A673 (cell line): Measurements from ENCODE around the gene FHIP1B. TPM values are rescaled to one million over a fixed set of nuclear protein-coding genes. Genes with fewer than 3 reads are reported as not detected.

ENCODE experiments used
- BruUV-seq: library from RNA; stranded (reverse); fragments of 400-500 nt; replicated peaks from 2 replicates; lab custom pipeline; 2021; lab: Mats Ljungman, UMichigan
- CTCF ChIA-PET: fragments of 300-600 bp; sonication (Branson Sonifier 250); formaldehyde crosslinking; loops from one replicate; lab custom pipeline; 2022; ENCODE audit warnings: antibody characterized with exemption; lab: Charles Lee
- POLR2A ChIA-PET: fragments of 300-600 bp; sonication (Branson Sonifier 250); formaldehyde crosslinking; loops from one replicate; lab custom pipeline; 2022; ENCODE audit warnings: antibody characterized with exemption; ENCODE audit not compliant: low non-redundant PET; lab: Charles Lee
- DNase-seq: peaks from one replicate; pipeline ENCODE4 v3.0.0-alpha.2; 2015; ENCODE audit warnings: low spot score
- H3K27ac ChIP-seq: fragments of 200-600 bp; sonication (generic); 2 replicates; pipeline ENCODE4 v1.5.1; 2016; ENCODE audit warnings: mixed run types, low read depth, mild to moderate bottlenecking, mixed read lengths, antibody characterized with exemption, low read length; ENCODE audit not compliant: poor library complexity, severe bottlenecking
- H3K27me3 ChIP-seq: fragments of 200-600 bp; sonication (generic); replicated peaks from 2 replicates; pipeline ENCODE4 v1.6.1; 2017; ENCODE audit warnings: mixed run types, low read depth, mild to moderate bottlenecking, mixed read lengths, antibody characterized with exemption, low read length; ENCODE audit not compliant: insufficient read depth, poor library complexity
- H3K36me3 ChIP-seq: fragments of 200-600 bp; sonication (generic); 2 replicates; pipeline ENCODE4 v1.6.1; 2016; ENCODE audit warnings: mixed run types, mild to moderate bottlenecking, mixed read lengths, antibody characterized with exemption, low read length; ENCODE audit not compliant: insufficient read depth, poor library complexity, severe bottlenecking
- H3K4me1 ChIP-seq: fragments of 200-600 bp; sonication (generic); 2 replicates; pipeline ENCODE4 v1.6.1; 2017; ENCODE audit warnings: mixed run types, mild to moderate bottlenecking, mixed read lengths, antibody characterized with exemption, low read length; ENCODE audit not compliant: insufficient read depth, poor library complexity, severe bottlenecking
- H3K4me3 ChIP-seq: fragments of 200-600 bp; sonication (generic); 2 replicates; pipeline ENCODE4 v1.5.1; 2016; ENCODE audit warnings: low read depth, mixed run types, mild to moderate bottlenecking, mixed read lengths, low read length; ENCODE audit not compliant: poor library complexity, severe bottlenecking
- H3K9me3 ChIP-seq: fragments of 200-600 bp; sonication (generic); 2 replicates; pipeline ENCODE4 v1.6.1; 2016; ENCODE audit warnings: mixed run types, low read depth, mild to moderate bottlenecking, mixed read lengths, antibody characterized with exemption, low read length; ENCODE audit not compliant: poor library complexity, severe bottlenecking
- EZH2 ChIP-seq: fragments of 200-600 bp; sonication (generic); IDR thresholded peaks from 2 replicates; pipeline ENCODE4 v1.6.1; 2017; ENCODE audit warnings: borderline replicate concordance, low read depth, mild to moderate bottlenecking, mixed read lengths, antibody characterized with exemption, low read length; ENCODE audit not compliant: poor library complexity, severe bottlenecking
- intact Hi-C: fragments of 100-400 bp; cut with micrococcal nuclease; formaldehyde crosslinking; loops from one replicate; pipeline ENCODE4 v1.10.0; 2022; ENCODE audit not compliant: unreplicated experiment
- total RNA-seq: library from RNA; stranded (reverse); gene quantifications from 2 replicates; pipeline ENCODE4 v1.2.3, GENCODE V29; 2021
- TF ChIP-seq, protein P1 (sequence below): fragments of 300-800, 200-600 bp; sonication (generic); conservative IDR thresholded peaks from 2 replicates; pipeline ENCODE4 v1.5.1; 2017; ENCODE audit warnings: low read depth, mild to moderate bottlenecking, antibody characterized with exemption, low read length, moderate library complexity, mixed read lengths

FHIP1B gene
- total RNA-seq, 1 experiment from 2014 or later: 18.6 TPM

DNA sequence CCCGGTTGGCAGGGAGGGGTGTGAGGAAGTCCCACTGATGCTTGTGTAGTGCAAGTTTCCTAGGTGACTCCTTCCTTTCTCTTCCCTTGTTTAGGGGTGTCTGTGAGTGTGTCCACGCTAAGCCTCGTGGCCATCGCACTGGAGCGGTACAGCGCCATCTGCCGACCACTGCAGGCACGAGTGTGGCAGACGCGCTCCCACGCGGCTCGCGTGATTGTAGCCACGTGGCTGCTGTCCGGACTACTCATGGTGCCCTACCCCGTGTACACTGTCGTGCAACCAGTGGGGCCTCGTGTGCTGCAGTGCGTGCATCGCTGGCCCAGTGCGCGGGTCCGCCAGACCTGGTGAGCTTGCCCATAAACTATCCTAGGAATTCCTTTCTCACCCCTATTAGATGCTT, 35.6 kb upstream of the FHIP1B start:
- CTCF ChIA-PET: no interaction called here
- H3K9me3 ChIP-seq: no peaks in the 10 kb centered on the region
- no peak overlapping the region for H3K27ac ChIP-seq
- H3K36me3 ChIP-seq: no peaks in the 10 kb centered on the region
- TF ChIP-seq, protein P1, sequence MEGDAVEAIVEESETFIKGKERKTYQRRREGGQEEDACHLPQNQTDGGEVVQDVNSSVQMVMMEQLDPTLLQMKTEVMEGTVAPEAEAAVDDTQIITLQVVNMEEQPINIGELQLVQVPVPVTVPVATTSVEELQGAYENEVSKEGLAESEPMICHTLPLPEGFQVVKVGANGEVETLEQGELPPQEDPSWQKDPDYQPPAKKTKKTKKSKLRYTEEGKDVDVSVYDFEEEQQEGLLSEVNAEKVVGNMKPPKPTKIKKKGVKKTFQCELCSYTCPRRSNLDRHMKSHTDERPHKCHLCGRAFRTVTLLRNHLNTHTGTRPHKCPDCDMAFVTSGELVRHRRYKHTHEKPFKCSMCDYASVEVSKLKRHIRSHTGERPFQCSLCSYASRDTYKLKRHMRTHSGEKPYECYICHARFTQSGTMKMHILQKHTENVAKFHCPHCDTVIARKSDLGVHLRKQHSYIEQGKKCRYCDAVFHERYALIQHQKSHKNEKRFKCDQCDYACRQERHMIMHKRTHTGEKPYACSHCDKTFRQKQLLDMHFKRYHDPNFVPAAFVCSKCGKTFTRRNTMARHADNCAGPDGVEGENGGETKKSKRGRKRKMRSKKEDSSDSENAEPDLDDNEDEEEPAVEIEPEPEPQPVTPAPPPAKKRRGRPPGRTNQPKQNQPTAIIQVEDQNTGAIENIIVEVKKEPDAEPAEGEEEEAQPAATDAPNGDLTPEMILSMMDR: peak; percentile 26; the same call in 1 of the 2 replicates
- no peak for TF ChIP-seq EZH2
- H3K4me1 ChIP-seq: no peaks in the 10 kb centered on the region
- POLR2A ChIA-PET: no interaction called here
- intact Hi-C loops: no loop called here
- no peak for DNase-seq
- no TSS peak for BruUV-seq
- H3K27me3 ChIP-seq: peaks cover 1% of the 10 kb centered on the region
- no peak overlapping the region for H3K4me3 ChIP-seq

DNA sequence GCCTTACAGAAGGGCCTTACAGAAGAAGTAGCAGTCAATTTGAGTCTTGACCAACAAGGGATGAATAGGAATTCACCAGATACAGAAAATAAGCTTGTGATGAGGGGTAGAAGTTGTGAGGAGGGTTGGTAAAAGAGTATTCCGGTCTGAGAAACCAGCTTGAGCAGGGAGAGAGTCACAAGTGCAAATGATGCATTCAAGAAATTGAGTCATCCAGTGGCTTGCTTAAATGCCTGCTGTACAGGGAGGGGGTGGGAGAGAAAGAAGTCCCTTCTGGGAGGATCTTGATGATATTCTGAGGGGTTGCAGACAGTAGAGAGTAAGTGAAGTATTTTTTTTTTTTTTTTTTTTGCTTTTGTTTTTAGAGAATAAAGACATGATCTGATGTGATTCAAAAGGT, 34.4 kb upstream of the FHIP1B start:
- BruUV-seq: no TSS peak

DNA sequence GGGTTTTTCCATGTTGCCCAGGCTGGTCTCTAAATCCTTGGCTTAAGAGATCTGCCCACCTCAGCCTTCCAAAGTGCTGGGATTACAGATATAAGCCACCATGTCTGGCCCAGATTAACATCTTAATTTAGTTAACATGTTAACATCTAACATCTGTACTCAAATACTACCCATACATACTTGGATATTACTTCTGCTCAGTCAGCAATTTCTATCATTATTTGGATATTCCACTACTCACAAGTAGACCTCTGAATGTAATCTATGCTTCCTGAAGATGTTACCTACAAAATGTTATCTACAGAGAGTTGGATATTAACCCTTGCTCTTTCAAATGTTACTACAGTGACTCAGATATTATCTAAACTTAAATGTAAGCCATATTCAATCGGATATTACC, 29.2 kb upstream of the FHIP1B start:
- Histone ChIP-seq H3K4me3 (no peak overlapping the region), H3K27ac (no peak overlapping the region), H3K9me3 (no peaks in the 10 kb centered on the region), H3K27me3 (peaks cover 43% of the 10 kb centered on the region), H3K4me1 (peaks cover 6% of the 10 kb centered on the region), H3K36me3 (no peaks in the 10 kb centered on the region)
- ChIA-PET POLR2A (no interaction called here), CTCF (no interaction called here)
- no peak for DNase-seq
- BruUV-seq: no TSS peak
- no peak for TF ChIP-seq EZH2
- TF ChIP-seq, protein P1: no peak
- intact Hi-C loops: no loop called here

More for the DNA sequence above, 34.4 kb upstream of the FHIP1B start:
- H3K27ac ChIP-seq: no peak overlapping the region
- H3K4me1 ChIP-seq: no peaks in the 10 kb centered on the region
- no peaks in the 10 kb centered on the region for H3K36me3 ChIP-seq
- H3K4me3 ChIP-seq: no peak overlapping the region
- no peak for TF ChIP-seq EZH2
- TF ChIP-seq, protein P1: no peak
- H3K27me3 ChIP-seq: peaks cover 10% of the 10 kb centered on the region
- ChIA-PET CTCF (no interaction called here), POLR2A (no interaction called here)
- H3K9me3 ChIP-seq: no peaks in the 10 kb centered on the region
- intact Hi-C loops: no loop called here
- DNase-seq: no peak
